AG20443 (cell line): Measurements from ENCODE around the gene GBX2.
A peak's percentile ranks its signal among the peaks of the same experiment; 100 is the strongest.

Experiments used
- DNase-seq: peaks from one replicate; pipeline ENCODE4 v3.0.0; 2012; ENCODE audit warnings: low spot score, mixed read lengths

The GBX2 gene

DNA sequence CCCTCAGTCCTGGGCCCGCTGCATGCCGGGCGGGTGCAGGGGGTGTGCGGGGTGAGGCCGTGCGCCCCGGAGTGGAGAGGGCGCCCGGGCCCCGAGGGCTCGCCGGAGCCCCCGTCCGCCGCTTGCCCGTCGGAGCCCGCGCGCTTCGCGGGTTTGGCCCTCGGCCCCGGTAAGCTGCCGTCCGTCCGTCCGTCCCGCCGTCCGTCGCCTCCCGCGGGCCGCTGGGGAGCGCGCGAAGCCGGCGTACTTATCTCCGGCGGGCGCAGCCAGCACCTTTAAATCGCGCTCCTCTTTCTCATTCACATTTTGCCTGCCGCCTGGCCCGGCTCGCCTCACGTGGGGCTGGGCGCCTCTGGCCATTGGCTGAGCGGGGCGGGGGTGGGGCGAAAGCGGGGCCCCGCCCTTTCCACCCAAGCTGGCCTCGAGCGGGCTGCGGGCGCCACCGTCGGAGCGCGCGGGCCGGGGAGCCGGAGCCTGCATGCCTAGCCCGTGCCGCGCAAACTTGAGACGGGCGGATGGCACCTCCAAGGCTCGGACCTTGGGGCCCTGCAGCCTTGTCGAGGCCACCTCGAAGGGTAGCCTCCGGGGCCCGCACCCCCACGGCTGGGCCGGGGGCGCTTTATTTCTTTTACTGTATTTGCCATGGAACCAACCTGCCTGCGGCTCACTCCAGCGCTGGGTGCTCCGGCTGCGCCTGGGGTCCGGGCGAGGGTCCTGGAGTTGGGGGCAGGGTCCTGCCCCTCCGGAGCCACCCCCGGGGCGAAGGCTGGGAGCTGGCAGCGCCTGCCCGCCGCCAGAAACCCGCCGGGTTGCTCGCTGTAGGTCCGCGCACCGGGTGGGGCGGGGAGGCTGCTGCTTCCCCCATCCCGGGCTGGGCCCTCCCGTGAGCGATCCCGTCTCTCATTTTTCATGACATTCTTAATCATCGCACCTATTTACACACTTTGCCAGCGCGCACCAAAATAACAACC, at the start of gene GBX2:
Gene GBX2, minus strand, starts transcription at position 277 of the 971 bp plus-strand sequence. CDS start 415 bp downstream, outside the sequence.
- peak; percentile 87 for DNase-seq

DNA sequence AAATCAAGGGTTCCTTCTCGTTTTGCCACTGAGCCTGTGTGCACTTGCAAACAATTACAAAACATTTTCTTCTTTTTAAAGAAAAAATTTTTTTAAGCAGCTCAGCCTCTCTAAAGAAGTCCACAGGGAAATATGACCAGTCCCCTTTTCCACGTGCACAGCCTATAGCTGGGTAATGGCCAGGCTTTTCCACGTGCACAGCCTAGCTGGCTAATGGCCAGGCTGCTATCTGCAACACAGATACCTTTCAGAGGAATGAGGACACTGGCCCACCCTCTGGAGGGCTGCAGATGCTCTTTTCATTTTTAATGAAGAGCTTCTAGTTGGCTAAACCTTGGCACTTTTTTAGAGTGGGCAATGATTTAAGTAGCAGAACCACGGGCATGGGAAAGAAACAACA, 49.7 kb upstream of the GBX2 start:
- no peak for DNase-seq

DNA sequence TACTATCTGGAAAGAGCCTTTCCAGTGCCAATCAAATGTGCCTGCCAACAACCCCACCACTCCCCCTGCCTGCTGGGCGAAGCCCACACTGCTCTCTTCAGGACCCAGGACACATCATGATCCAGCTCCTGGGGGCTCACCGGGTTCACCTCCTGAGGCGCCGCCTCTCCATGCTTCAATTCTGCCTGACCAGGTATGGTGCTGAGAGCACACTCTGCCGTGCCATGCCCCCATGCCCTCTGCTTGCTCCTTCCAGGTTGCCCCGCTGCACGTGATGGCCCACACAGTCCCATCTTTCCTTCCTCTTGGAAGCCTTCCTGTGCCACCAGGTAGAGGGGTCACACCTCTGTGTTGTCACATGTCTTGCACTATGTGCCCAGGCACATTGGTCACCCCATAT, 48.5 kb upstream of the GBX2 start:
- no peak for DNase-seq

DNA sequence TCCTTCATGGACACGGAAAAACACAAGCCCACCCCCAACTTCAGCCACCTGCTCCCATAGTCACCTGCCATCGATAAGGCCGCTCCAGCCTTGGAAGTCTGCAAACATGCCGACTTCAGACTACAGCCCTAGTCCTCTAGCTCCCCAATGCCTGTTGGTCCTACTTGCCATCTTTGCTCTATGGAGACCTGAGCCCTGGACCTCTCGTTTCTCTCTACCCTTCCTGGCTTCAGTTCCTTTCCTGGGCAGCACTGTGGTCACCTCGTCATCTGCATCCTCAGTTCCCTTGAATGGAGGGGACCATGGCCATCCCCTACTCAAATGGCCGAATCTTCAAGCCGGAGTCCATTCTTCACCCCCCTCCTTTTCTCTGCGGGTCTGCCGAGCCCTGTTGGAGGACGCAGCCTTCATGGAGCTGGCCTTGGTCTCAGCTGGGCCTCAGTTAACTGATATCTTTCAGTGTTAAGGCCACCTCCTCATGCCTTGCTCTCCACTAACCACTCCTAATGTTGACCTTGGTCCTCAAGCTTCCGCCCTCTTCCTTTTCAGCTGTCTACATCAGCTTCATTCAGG, 47.7 kb upstream of the GBX2 start:
- DNase-seq, result no peak

DNA sequence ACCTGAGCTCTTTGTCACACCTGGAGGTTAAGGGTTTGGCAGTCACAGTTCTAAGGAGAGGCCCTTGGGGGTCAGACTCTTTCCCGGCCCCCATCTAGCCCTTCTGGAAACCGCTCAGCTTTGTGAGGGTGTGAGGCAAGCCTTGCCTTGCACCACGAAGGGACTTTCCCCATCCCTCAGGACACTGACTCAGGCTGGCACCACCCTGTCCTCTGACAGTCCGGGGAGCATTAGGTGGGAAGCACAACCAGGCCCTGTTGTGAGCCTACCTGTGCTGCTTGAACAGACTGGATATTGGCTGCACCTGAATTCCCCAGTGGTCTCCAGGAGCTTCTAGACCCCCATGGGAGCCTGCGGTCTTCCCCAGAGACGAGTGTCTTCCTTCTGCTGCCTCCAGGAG, 47.0 kb upstream of the GBX2 start:
- no peak for DNase-seq

DNA sequence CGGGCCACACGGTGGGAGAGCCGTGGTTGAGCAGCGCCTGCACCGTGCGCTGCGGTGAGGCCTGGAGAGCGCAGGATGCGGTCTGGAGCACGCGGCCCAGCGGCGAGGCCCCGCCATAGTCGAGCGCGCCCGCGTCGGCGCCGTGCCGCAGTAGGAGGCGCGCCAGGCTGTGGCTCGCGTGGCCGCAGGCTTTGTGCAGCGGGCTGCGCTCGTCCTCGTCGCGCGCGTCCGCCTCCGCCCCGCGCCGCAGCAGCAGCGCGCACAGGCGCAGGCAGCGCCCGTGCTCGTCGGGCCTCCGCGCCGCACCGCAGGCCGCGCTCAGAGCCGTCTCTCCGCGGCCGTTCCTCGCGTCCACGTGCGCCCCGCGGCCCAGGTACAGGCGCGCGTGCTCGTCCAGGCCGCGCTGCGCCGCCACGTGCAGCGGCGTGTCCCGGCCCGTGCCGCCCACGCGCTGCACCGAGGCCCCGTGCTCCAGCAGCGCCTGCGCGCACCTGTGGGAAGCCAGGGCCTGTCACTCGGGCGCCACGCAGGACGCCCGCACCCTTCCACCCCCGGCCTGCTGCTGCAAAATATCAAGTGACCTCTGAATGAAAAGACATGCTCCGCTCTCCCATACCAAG, 46.3 kb upstream of the GBX2 start:
- DNase-seq, result no peak

DNA sequence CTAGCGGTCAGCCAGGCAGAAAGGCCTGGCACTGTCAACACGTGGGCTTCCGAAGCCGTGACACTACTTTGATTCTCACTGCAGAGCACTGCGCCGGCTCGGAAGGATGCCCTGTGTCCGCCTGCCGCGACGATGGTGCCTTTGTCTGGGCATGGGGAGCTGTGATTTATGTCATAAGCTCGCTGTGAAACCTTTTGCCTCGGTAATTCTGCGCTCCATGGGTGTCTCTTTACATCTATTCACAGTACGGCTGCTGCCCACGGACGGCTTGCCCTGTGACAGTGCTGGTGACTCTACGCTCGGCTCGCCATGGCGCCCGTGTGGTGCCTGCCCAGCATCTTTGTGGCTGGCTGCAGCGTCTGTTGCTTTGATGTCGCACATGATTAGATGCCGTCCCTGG, 43.1 kb upstream of the GBX2 start:
- DNase-seq, result no peak

DNA sequence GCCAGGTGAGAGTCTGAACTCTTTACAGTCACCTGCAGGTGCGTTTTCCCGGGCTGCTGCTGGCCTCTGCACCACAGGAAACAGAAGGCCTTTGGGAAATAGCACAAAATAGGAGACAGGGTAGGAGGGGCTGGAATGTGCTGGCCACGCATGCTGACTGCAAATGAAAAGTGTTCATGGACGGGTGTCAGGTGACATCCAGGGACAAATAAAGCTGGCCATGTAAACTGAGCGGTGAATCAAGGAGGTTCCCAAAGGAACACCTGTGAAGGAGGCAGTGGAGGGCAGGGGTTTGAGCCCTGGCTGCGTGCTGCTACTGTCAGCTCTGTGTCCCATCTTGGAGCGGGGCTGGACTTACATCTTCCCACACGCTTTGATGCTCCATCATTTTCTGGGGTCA, 42.4 kb upstream of the GBX2 start:
- DNase-seq, result no peak

DNA sequence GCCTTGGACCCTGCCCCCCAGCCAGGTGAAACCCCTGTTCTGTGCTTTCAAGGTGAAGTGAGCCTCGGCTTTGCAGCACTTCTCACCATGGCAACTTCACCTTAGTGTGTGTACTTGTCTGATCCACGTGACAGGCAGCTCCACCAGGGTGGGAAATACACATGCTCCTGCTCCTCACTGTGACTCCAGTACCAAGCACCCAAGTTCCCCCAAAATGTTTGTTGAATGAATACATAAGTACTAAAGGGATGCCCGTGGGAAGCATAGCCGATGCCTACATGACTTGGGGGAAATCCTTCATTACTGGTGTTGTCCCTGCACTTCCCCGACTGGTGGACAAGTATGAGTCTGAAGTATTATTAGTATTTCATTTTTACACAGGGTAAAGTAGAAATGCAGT, 41.8 kb upstream of the GBX2 start:
- no peak for DNase-seq

DNA sequence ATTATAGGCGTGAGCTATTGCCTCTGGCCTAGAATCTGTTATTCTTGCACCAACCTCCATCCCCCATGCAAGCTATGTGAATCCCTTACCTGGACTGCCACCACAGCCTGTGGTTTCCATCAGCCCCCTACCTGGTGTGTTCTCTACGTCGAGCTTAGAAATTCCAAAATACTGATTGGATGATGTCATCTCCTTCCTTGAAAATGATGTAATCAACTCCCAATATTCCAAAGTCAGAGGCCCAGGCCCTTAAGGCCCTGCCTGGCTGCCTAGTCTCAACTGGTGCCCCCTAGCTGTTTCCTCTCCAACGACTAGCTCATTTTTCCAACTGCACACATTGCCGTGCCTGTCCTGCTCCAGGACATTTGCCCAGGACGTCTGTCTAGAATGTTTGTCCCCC, 41.3 kb upstream of the GBX2 start:
- DNase-seq, result no peak

DNA sequence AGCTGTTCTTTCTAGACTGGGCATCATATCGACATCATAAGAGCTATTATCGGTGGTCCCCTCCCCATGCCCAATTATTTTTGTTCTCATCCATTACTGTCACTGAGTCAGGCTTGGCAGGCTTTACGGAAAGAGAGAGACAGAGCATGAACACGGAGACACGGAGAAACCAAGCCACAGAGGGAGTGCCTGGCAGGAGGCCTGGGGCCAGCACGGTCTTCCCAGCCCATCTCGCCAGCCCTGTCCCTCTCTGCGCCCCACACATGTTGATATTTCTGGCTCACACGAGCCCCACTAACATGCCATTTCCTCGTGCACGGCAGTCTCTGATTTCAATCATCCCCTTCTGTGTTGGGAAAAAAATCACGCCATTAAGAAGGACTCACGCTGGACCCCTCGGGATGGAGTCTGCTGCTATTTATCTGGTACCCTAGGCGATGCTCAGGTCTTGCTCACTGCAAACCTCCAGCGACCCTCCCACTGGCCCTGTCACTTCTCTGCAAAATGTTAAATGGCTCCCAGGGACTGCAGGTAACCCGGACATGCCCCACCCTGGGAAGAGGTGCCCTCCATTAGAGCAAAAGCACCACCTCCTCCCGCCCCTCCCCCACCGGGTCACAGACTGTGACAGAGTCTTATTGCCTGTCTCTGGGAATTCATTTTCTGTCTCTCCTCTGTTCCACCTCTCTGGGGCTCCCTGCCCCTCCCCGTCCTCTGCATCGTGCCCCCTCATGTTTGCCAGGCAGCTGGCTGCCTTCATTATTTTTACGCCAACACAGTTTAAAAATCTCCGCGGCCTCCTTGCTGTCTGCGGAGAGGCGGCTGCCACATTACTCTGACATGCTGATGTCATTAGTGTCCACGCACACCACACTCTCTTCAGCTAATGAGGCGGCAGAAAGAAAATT, 40.1 kb upstream of the GBX2 start:
- no peak for DNase-seq

DNA sequence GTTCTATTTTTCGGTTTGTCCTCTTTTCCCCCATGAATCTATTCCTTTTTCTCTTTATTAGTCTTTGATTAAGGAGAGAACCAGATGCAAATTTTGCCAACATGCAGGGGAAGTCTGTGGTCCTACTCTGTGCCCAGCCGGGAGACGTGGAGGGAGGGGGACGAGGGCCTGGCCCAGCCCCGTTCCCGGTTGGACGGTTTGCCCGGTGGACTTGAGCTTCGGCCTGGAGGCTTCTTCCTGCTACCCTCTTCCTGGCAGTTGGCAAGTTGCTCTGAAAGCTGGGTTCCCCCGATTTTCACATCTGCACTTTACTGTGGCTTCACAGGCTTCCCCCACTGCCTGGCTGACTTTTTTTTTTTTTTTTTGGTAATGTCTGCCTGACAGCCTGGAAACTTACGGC, 39.3 kb upstream of the GBX2 start:
- no peak for DNase-seq

DNA sequence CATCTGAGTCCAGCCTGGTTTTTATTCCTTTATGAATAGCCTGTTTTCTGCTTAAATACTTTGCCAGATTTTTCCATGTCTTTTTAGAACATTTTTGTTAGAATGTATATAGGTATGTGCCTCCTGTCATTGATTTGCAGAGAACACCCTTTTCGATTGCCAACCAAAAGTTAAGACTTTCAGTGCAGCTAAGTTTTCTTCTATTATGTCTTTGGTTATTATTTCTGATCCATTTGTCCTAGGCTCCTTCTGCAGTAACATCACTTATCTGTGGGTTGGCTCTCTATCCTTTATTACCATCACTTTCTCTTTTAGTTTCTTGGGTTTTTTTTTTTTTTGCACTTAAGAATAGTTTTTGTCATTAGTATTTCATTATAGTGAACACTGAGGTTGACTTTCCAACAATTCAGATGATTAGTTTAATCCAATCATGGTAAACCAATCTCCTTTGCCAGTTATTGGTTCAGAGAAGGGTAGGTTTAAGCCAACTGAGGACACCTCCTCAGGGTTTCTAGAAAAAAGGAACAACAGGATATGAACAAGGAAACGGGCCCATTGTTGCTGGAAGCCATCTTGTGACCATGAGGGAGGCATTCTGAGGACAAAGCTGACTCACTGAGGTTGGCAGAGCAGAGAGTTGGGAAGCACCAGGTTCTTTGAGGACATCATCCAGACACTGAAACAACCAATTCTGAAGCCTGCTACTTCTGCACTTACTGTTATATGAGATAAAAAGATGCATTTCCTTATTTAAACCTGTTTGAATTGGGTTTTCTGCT, 37.9 kb upstream of the GBX2 start:
- no peak for DNase-seq

DNA sequence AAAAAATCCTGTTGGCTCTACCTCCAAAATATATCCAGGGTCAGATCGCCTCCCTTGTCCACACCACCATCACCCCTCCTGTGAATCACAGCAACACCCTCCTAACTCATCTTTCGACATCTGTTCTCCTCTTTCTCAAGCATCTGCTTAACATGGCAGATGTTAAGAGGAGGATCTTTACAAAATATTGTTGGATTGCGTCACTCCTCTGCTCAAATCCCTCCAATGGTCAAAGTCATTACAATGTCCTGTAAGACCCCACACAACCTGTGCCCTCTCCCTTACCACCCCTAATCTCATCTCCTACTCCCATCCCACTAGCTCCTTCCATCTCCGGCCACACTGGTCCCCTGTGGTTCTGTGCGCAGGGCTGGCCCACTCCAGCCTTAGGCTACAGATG, 36.8 kb upstream of the GBX2 start:
- DNase-seq, result no peak

DNA sequence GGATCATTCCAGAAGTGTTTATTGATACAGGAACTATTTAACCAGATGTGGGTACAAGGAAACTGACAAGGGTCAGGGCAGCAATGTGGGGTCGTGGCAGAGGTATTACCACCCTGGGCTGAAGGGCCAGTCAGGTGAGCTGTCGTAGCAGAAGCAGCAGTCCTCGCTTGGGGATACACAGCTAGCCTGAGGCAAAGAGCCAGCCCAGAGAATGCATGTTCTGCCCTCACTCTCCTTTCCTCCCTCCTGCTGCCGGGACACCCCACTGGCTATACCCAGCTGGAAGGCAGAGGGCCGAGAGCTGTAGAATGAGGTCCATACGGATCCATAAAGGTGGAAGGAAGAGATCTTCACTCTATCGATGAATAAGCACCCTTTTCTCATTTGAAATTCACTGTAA, 32.2 kb upstream of the GBX2 start:
- DNase-seq, result no peak

DNA sequence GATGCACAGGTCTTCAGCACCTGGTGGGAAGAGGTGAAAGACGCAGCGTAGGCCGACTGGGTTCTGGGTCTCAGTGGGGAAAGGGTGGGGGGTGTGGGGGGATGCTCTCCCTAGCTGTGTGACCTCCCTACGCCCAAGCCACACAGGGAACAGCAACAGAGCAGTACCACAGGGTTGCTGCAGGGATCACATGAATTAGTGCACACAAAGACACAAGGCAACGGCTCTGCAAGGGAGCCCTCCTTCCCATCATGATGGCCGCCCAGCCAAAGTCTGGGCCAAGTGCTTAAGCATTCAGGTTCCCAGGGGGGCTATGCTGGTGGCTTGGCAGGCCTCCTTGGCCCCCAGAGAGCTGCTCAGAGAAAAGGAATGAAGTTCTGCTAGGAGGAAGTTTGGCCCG, 28.2 kb upstream of the GBX2 start:
- no peak for DNase-seq

DNA sequence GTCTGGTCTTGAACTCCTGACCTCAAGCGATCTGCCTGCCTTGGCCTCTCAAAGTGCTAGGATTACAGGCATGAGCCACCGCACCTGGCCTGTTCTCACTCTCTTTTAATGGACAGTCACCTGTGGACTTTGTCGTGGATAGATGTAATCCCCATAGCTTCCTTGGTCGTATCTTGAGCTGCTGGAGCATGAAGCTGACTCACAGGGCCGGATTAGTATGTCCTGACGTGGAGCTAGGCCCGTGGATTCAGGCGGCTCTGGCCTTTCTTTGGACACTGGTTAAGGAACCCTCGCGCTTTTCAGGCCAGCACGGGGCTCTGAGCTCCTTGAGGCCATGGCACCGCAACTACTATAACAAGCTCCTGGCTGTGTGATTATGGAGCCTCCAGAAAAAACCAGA, 27.5 kb upstream of the GBX2 start:
- no peak for DNase-seq

DNA sequence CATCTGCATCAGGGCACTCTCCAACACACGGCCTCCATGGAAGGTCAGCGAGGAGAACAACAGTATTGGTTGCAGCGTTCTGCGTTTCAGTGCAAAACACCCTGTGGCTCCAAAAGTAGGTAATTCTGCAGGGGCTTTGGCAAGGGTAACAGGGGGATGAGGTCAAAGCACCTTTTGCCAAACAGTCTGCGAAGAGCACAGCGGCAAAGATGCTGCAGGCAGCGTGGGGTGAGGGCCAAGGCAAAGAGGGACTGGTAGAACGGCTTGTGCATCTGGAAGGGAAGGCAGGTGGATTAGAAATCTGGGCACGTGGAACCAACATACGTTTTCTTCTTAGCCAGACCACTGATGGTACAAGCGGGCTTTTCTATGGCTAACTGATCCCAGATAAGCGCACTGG, 26.6 kb upstream of the GBX2 start:
- DNase-seq, result no peak

DNA sequence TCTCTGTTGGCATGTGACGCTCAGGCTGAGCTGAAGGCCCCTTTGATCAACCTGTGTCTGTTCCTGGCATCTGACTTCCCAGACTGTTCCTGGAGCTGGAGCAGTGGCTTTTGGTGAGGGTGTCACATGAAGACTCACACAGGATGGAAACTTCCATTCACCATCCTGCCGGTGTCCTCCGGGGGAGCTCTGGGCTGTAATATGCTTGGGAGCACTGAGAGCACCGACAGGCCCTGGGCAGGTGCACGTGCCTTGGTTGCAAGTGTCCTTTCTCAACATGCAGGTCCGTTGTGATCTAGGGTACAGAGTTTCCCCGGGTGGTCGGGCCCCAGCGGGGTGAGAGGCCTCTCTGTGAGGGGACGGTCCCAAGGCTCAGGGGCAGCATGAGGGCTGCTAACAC, 24.8 kb upstream of the GBX2 start:
- DNase-seq, result no peak

DNA sequence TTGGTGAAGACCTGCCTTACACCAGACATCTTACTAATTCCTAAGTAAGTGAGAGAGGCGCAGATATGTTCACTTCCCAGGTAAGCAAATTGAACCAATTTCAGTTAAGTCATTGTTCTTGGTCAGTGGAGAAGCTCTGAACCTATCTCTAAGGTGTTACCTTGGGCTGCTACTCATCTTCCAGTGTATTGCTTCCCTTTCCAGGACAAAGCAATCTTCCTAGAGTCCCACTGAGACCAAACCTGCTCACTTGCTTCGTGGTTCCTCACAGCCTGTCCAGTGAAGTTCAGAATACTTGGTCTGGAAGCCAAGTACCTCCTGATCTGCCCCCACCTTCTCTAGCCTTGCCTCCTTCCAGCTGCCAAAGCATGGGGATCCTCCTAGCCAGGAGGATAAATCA, 22.5 kb upstream of the GBX2 start:
- no peak for DNase-seq

DNA sequence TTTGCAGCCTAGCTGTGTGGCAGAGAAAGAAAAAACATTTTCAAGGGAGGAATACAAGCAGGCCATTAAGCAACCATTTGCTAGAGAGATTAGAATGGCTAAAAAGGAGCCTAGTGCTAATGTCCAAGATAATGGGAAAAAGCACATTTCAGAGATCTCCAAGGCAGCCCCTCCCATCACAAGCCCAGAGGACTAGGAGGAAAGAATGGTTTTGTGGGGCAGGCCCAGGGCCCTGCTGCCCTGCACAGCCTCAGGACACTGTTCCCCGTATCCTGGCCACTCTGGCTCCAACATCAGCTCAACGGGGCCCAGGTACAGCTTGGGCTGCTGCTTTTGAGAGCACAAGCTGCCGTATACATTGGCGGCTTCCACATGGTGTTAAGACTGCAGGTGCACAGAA, 16.5 kb upstream of the GBX2 start:
- no peak for DNase-seq
